SU-DHL-6 (cell line): ENCODE data around the gene NMB.

Experiments used
- EZH2phosphoT487 ChIP-seq: fragments of 200-600 bp; sonication (generic), shearing (Covaris generic); conservative IDR thresholded peaks from 2 replicates; pipeline ENCODE4 v1.6.1; 2018; ENCODE audit warnings: mild to moderate bottlenecking, antibody characterized with exemption, low read length, moderate library complexity, mixed read lengths
- TF ChIP-seq, protein P1 (sequence below): fragments of 200-600 bp; sonication (generic); IDR thresholded peaks from one replicate; pipeline ENCODE4 v1.5.1; 2017; ENCODE audit warnings: antibody characterized with exemption, mild to moderate bottlenecking, low read length, moderate library complexity; ENCODE audit not compliant: insufficient read depth, poor library complexity, severe bottlenecking

DNA sequence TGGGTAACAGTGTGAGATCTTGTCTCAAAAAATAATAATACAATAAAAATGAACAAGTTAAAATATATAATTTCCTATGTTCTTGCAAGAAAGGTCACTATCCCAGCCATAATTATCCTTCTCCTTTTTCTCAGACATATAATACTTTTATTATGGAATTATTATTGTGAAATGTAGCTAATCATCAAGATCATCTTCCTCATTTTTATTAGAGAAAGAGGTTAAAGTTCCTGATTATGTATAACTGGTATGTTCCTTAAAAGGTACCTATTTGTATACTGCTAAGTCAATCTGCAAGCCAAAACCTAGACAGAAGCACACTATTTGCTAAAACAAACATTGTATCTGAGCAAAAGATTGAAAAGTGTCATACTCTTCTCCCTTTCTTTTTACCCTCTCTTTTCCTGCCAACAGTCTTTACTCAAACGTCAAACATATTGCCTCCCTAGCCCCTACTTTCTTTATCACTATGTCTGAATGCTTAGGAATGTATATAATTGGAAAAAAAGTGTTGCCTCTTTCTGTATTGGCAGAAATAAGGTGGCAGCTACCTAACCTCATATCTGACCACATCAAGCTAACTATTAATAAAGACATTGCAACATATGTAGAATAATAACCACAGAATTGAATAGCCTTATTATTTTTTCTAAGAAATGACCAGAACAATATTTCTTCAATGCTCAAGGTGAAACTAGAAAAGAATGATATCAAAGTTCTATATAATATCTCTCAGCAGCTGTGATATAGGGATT is 39.4 kb upstream of the NMB start:
- TF ChIP-seq, protein P1, sequence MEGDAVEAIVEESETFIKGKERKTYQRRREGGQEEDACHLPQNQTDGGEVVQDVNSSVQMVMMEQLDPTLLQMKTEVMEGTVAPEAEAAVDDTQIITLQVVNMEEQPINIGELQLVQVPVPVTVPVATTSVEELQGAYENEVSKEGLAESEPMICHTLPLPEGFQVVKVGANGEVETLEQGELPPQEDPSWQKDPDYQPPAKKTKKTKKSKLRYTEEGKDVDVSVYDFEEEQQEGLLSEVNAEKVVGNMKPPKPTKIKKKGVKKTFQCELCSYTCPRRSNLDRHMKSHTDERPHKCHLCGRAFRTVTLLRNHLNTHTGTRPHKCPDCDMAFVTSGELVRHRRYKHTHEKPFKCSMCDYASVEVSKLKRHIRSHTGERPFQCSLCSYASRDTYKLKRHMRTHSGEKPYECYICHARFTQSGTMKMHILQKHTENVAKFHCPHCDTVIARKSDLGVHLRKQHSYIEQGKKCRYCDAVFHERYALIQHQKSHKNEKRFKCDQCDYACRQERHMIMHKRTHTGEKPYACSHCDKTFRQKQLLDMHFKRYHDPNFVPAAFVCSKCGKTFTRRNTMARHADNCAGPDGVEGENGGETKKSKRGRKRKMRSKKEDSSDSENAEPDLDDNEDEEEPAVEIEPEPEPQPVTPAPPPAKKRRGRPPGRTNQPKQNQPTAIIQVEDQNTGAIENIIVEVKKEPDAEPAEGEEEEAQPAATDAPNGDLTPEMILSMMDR: no peak
- TF ChIP-seq EZH2phosphoT487: no peak
